Osteoblast (primary cell): ENCODE data around the gene PKMYT1. TPM values are rescaled to one million over a fixed set of nuclear protein-coding genes. Genes with fewer than 3 reads are reported as not detected.

Experiments
- DNase-seq: peaks from one replicate; pipeline ENCODE4 v3.0.0; 2011; ENCODE audit warnings: low spot score, mixed read lengths; ENCODE audit not compliant: insufficient read length; ENCODE audit errors: missing footprints
- H2AFZ ChIP-seq: 2 replicates; pipeline ENCODE4 v1.6.0; 2011; ENCODE audit warnings: mild to moderate bottlenecking, low read length
- H3K27ac ChIP-seq: 2 replicates; pipeline ENCODE4 v1.5.1; 2011; ENCODE audit warnings: mild to moderate bottlenecking, low read depth, low read length, moderate library complexity
- H3K27me3 ChIP-seq: 2 replicates; pipeline ENCODE4 v1.6.0; 2012; ENCODE audit warnings: mild to moderate bottlenecking, control low read depth, inconsistent platforms, low read length, moderate library complexity; ENCODE audit not compliant: insufficient read depth
- H3K36me3 ChIP-seq: 2 replicates; pipeline ENCODE4 v1.5.1; 2011; ENCODE audit warnings: mild to moderate bottlenecking, low read length, control low read depth, moderate library complexity; ENCODE audit not compliant: insufficient read depth
- H3K4me1 ChIP-seq: 2 replicates; pipeline ENCODE4 v1.5.1; 2011; ENCODE audit warnings: mild to moderate bottlenecking, low read length, control low read depth, moderate library complexity; ENCODE audit not compliant: insufficient read depth
- H3K4me2 ChIP-seq: 2 replicates; pipeline ENCODE4 v1.6.0; 2011; ENCODE audit warnings: mild to moderate bottlenecking, low read length; ENCODE audit not compliant: insufficient read depth
- H3K4me3 ChIP-seq: fragments of 200-600 bp; sonication (generic); 3 replicates; pipeline ENCODE4 v1.5.1; 2012; ENCODE audit warnings: mild to moderate bottlenecking, low read length, inconsistent platforms; ENCODE audit not compliant: insufficient read depth
- H3K79me2 ChIP-seq: 2 replicates; pipeline ENCODE4 v1.6.0; 2012; ENCODE audit warnings: mild to moderate bottlenecking, low read length, control low read depth, inconsistent platforms; ENCODE audit not compliant: insufficient read depth
- H3K9me3 ChIP-seq: 2 replicates; pipeline ENCODE4 v1.5.1; 2011; ENCODE audit warnings: low read depth, low read length, control low read depth
- H4K20me1 ChIP-seq: 2 replicates; pipeline ENCODE4 v1.6.0; 2012; ENCODE audit warnings: mild to moderate bottlenecking, low read length, control low read depth; ENCODE audit not compliant: insufficient read depth
- CTCF ChIP-seq: IDR thresholded peaks from 2 replicates; pipeline ENCODE4 v1.5.1; 2011; ENCODE audit warnings: mild to moderate bottlenecking, low read depth, low read length, moderate library complexity; ENCODE audit errors: extremely low read depth
- total RNA-seq: library from RNA; depleted of rRNA; stranded (reverse); fragments of >200 nt; gene quantifications from 2 replicates; pipeline ENCODE4 v1.2.3, GENCODE V29; 2012

The PKMYT1 gene
- total RNA-seq, 1 donor: 1.4 TPM

DNA sequence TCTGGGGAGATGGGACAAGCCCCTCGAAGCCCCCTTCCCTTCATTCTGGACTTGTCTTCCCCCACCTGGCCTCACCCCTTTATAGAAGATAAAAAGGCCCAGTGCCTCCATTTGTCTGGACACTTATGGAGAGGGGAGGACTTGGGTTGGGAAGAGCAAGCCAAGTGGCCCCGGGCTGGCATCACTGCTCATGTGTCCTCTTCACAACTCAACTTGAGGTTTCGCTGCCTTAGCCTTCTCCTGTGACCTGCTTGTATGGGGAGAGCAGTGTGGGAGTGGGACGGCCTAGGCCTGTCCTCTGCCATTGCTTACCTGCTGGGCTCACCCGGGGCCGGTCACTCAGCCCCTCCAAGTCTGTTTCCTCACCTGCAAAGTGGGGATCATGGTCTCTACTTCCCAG is 9.7 kb downstream of the PKMYT1 start:
- no peaks in the 10 kb centered on the region for H3K36me3 ChIP-seq
- no peak for DNase-seq
- peaks cover 12% of the 10 kb centered on the region for H4K20me1 ChIP-seq
- H3K27me3 ChIP-seq: peaks cover 23% of the 10 kb centered on the region
- H3K79me2 ChIP-seq: peaks cover 2% of the 10 kb centered on the region
- peak overlapping the region; percentile 81 for H3K4me3 ChIP-seq
- no peaks in the 10 kb centered on the region for H3K9me3 ChIP-seq
- H3K4me2 ChIP-seq: peak overlapping the region; percentile 78
- no peak overlapping the region for H3K27ac ChIP-seq
- peaks cover 4% of the 10 kb centered on the region for H3K4me1 ChIP-seq
- no peak overlapping the region for H2AFZ ChIP-seq
- TF ChIP-seq CTCF: no peak

- Histone ChIP-seq H3K36me3 (no peaks in the 10 kb centered on the region), H3K79me2 (peaks cover 2% of the 10 kb centered on the region), H3K4me1 (peaks cover 4% of the 10 kb centered on the region), H3K27ac (no peak overlapping the region), H3K27me3 (peaks cover 29% of the 10 kb centered on the region), H3K4me2 (peak overlapping the region; percentile 78), H4K20me1 (peaks cover 12% of the 10 kb centered on the region), H2AFZ (peak overlapping the region; percentile 80), H3K4me3 (peak overlapping the region; percentile 81), H3K9me3 (no peaks in the 10 kb centered on the region)
- peak; percentile 99 for DNase-seq
- TF ChIP-seq CTCF: peak; percentile 44
Observed at GRCh38 chr16:2969545-2970521, 10.4 kb downstream of the PKMYT1 start.

- Histone ChIP-seq H3K4me2 (peak within 1 kb of the TSS; percentile 78), H3K79me2 (peaks cover 2% of the 10 kb centered on the region), H3K4me1 (peaks cover 4% of the 10 kb centered on the region), H3K9me3 (no peaks in the 10 kb centered on the region), H3K27ac (no peak within 1 kb of the TSS), H3K36me3 (no peaks in the 10 kb centered on the region), H3K27me3 (peaks cover 38% of the 10 kb centered on the region), H2AFZ (peak within 1 kb of the TSS; percentile 80), H3K4me3 (peak within 1 kb of the TSS; percentile 81), H4K20me1 (peaks cover 12% of the 10 kb centered on the region)
- peak; percentile 100 for DNase-seq
- no peak for TF ChIP-seq CTCF
Observed at GRCh38 chr16:2968738-2969544, 11.3 kb downstream of the PKMYT1 start, which contains the start of gene PAQR4. TSS of gene PAQR4 (plus strand) at chr16:2969348. CDS start at chr16:2969675, 327 bp downstream.
